Liver (tissue), 9 donors: ENCODE results near the gene SKAP1. TPM values are rescaled to one million over a fixed set of nuclear protein-coding genes. Genes with fewer than 3 reads are reported as not detected.
"Not testable (repeated sequence)": the region's sequence is repeated elsewhere in the genome, so short reads cannot be mapped to it uniquely, and the experiment has no call there.

Experiments
- DNase-seq: peaks from one replicate; pipeline ENCODE4 v3.0.0-alpha.2; 2017; ENCODE audit warnings: low spot score
- H3K27ac ChIP-seq, 2 donors: one replicate each; pipeline ENCODE4 v1.7.0; 2013; ENCODE audit warnings: inconsistent platforms in 2 of 2, low read length in 2 of 2, control low read depth in 1 of 2, low read depth in 1 of 2, mild to moderate bottlenecking in 1 of 2
- H3K27me3 ChIP-seq, 4 donors: one replicate each; pipeline versions ENCODE4 v1.6.1 to v1.7.0; 2013; ENCODE audit warnings: low read length in 3 of 4, inconsistent platforms in 1 of 4, mild to moderate bottlenecking in 1 of 4, moderate library complexity in 1 of 4; ENCODE audit not compliant: control insufficient read depth in 4 of 4, insufficient read depth in 4 of 4
- H3K36me3 ChIP-seq, 4 donors: one replicate each; pipeline versions ENCODE4 v1.6.1 to v1.7.0; 2013; ENCODE audit warnings: low read length in 3 of 4, mild to moderate bottlenecking in 3 of 4, low read depth in 1 of 4, moderate library complexity in 1 of 4; ENCODE audit not compliant: control insufficient read depth in 4 of 4, insufficient read depth in 3 of 4
- H3K4me1 ChIP-seq, 4 donors: one replicate each; pipeline versions ENCODE4 v1.6.1 to v1.7.0; 2013; ENCODE audit warnings: low read length in 3 of 4, mild to moderate bottlenecking in 3 of 4, moderate library complexity in 1 of 4; ENCODE audit not compliant: control insufficient read depth in 4 of 4, insufficient read depth in 4 of 4
- H3K4me3 ChIP-seq, 3 donors: one replicate each; pipeline versions ENCODE4 v1.6.1 to v1.7.0; 2013; ENCODE audit warnings: low read length in 3 of 3, control low read depth in 1 of 3, low read depth in 1 of 3, mild to moderate bottlenecking in 1 of 3
- H3K9ac ChIP-seq, 2 donors: one replicate each; pipeline ENCODE4 v1.7.0; 2013; ENCODE audit warnings: low read length in 2 of 2, mild to moderate bottlenecking in 2 of 2, moderate library complexity in 2 of 2, control low read depth in 1 of 2, low read depth in 1 of 2
- H3K9me3 ChIP-seq, 4 donors: one replicate each; pipeline versions ENCODE4 v1.6.1 to v1.7.0; 2013; ENCODE audit warnings: low read length in 3 of 4; ENCODE audit not compliant: control insufficient read depth in 4 of 4
- EGR1 ChIP-seq, 2 donors: IDR thresholded peaks; 2 replicates each; pipeline ENCODE4 v1.6.1; 2016 to 2018; ENCODE audit warnings: antibody characterized with exemption in 2 of 2, low read depth in 2 of 2
- FOXA1 ChIP-seq: IDR thresholded peaks from 2 replicates; pipeline ENCODE4 v1.6.1; 2016; ENCODE audit warnings: antibody characterized with exemption
- FOXA2 ChIP-seq: IDR thresholded peaks from 2 replicates; pipeline ENCODE4 v1.6.1; 2016; ENCODE audit warnings: antibody characterized with exemption
- GABPA ChIP-seq, 2 donors: IDR thresholded peaks in 1 of 2; conservative IDR thresholded peaks in 1 of 2; 2 replicates each; pipeline ENCODE4 v1.6.1; 2016; ENCODE audit warnings: antibody characterized with exemption in 2 of 2, mild to moderate bottlenecking in 1 of 2, moderate library complexity in 1 of 2
- HNF4A ChIP-seq, 2 donors: conservative IDR thresholded peaks; 2 replicates each; pipeline ENCODE4 v1.6.1; 2016; ENCODE audit warnings: antibody characterized with exemption in 2 of 2, mild to moderate bottlenecking in 2 of 2
- HNF4G ChIP-seq: IDR thresholded peaks from 2 replicates; pipeline ENCODE4 v1.6.1; 2016; ENCODE audit warnings: antibody characterized with exemption
- JUND ChIP-seq, 2 donors: IDR thresholded peaks; 2 replicates each; pipeline ENCODE4 v1.6.1; 2016; ENCODE audit warnings: antibody characterized with exemption in 2 of 2
- NR2F2 ChIP-seq: IDR thresholded peaks from 2 replicates; pipeline ENCODE4 v1.6.1; 2016; ENCODE audit warnings: antibody characterized with exemption
- RAD21 ChIP-seq, 2 donors: IDR thresholded peaks; 2 replicates each; pipeline ENCODE4 v1.6.1; 2016; ENCODE audit warnings: antibody characterized with exemption in 2 of 2, mild to moderate bottlenecking in 2 of 2
- RXRA ChIP-seq, 2 donors: IDR thresholded peaks; 2 replicates each; pipeline ENCODE4 v1.6.1; 2017 to 2018; ENCODE audit warnings: antibody characterized with exemption in 2 of 2, mild to moderate bottlenecking in 1 of 2
- SP1 ChIP-seq: IDR thresholded peaks from 2 replicates; pipeline ENCODE4 v1.6.1; 2018; ENCODE audit warnings: antibody characterized with exemption, mild to moderate bottlenecking
- TAF1 ChIP-seq: conservative IDR thresholded peaks from 2 replicates; pipeline ENCODE4 v1.6.1; 2016; ENCODE audit warnings: antibody characterized with exemption, mild to moderate bottlenecking
- YY1 ChIP-seq: IDR thresholded peaks from 2 replicates; pipeline ENCODE4 v1.6.1; 2016; ENCODE audit warnings: antibody characterized with exemption, mild to moderate bottlenecking
- WGBS: extraction: QIAGEN DNeasy Blood & Tissue Kit; methylation state at CpG from one replicate; pipeline ENCODE4 v1.1.7; 2013; 5-methylcytosine and 5-hydroxymethylcytosine counted together
- polyA plus RNA-seq, 2 donors: library from polyadenylated mRNA; stranded (reverse) in 1 of 2; unstranded in 1 of 2; fragments of 200-250 nt in 1 of 2; fragments of >200 nt in 1 of 2; fragmentation: Nextera tagmentation in 1 of 2; extraction: Ambion mirVana in 1 of 2; gene quantifications; one replicate each; pipeline versions ENCODE4 v1.2.1 to v1.2.3, GENCODE V29; 2013 to 2015
- total RNA-seq, 2 donors: library from RNA; depleted of rRNA; stranded (reverse); fragments of >200 nt; gene quantifications; one replicate each; pipeline ENCODE4 v1.2.3, GENCODE V29; 2014
- TF ChIP-seq, protein P1 (sequence below): IDR thresholded peaks from 2 replicates; pipeline ENCODE4 v1.6.1; 2016; ENCODE audit warnings: antibody characterized with exemption
- TF ChIP-seq, protein P2 (sequence below): fragments of 150-350 bp; IDR thresholded peaks from 2 replicates; pipeline ENCODE4 v1.5.1; 2017; ENCODE audit warnings: improper control_type of control experiment, low read depth, low read length; ENCODE audit not compliant: missing input control
- TF ChIP-seq, protein P3 (sequence below): IDR thresholded peaks from 2 replicates; pipeline ENCODE4 v1.6.1; 2016; ENCODE audit warnings: antibody characterized with exemption
- TF ChIP-seq, protein P4 (sequence below): IDR thresholded peaks from 2 replicates; pipeline ENCODE4 v1.6.1; 2016; ENCODE audit warnings: antibody characterized with exemption
- TF ChIP-seq, protein P5 (sequence below): IDR thresholded peaks from 2 replicates; pipeline ENCODE4 v1.6.1; 2016; ENCODE audit warnings: antibody characterized with exemption, mild to moderate bottlenecking
- donor health status: healthy.
- donor health status: healthy.
- donor health status: healthy.
- donor health status: healthy.
- donor health status: healthy.

The SKAP1 gene
- total and polyA plus RNA-seq, 4 donors, result 2.5 to 20.8 (median 11.3) TPM

DNA sequence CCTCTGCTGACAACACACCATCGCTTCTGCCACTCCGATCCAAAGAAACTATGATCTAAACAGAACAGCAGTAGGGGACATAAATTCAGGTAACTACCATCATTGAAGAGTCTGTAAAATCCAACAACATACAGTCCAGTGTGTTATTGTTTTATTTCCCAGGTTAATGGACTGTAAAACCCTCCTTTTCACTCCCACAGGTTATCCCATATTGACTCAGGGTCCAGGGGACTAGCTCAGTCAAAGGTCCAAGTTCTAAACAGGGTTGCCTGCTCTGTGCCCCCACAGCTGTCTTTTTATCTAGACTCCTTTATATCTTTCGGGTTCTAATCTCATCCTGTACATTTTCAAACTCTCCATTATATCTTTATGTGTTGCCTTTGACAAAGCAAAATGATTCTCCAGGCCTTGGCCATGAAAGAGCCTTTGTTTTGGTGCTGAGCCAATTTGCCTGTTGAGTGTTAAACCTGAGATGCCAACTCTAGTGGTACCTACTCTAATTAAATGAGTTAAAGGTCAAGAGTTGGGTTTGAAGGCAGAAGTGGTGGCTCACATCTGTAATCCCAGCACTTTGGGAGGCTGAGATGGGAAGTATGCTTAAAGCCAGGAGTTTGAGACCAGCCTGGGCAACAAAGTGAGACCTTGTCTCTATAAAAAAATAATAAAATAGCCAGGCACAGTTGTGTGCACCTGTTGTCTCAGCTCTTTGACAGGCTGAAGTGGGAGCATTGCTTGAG lies 242.0 kb downstream of the SKAP1 start:
- no peak for DNase-seq
- Histone ChIP-seq H3K4me3 (no peak overlapping the region), H3K9me3 (no peaks in the 10 kb centered on the region), H3K4me1 (no peaks in the 10 kb centered on the region), H3K27ac (no peak overlapping the region), H3K36me3 (no peaks in the 10 kb centered on the region), H3K9ac (no peak overlapping the region), H3K27me3 (no peaks in the 10 kb centered on the region)
- TF ChIP-seq EGR1 (IDR thresholded peaks at IDR 0.05; ENCODE audit: low read depth in 2 of 2) (no peak), FOXA1 (no peak), JUND (IDR thresholded peaks at IDR 0.05) (no peak), HNF4A (conservative IDR thresholded peaks at IDR 0.05) (no peak), HNF4G (no peak), RXRA (IDR thresholded peaks at IDR 0.05) (no peak), NR2F2 (no peak), YY1 (no peak), GABPA (IDR thresholded peaks at IDR 0.05 in 1 of 2, conservative IDR thresholded peaks at IDR 0.05 in 1 of 2) (no peak), FOXA2 (no peak), TAF1 (no peak), SP1 (no peak), RAD21 (IDR thresholded peaks at IDR 0.05) (no peak)
- TF ChIP-seq, protein P1, sequence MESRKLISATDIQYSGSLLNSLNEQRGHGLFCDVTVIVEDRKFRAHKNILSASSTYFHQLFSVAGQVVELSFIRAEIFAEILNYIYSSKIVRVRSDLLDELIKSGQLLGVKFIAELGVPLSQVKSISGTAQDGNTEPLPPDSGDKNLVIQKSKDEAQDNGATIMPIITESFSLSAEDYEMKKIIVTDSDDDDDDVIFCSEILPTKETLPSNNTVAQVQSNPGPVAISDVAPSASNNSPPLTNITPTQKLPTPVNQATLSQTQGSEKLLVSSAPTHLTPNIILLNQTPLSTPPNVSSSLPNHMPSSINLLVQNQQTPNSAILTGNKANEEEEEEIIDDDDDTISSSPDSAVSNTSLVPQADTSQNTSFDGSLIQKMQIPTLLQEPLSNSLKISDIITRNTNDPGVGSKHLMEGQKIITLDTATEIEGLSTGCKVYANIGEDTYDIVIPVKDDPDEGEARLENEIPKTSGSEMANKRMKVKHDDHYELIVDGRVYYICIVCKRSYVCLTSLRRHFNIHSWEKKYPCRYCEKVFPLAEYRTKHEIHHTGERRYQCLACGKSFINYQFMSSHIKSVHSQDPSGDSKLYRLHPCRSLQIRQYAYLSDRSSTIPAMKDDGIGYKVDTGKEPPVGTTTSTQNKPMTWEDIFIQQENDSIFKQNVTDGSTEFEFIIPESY, result no peak
- TF ChIP-seq, protein P2, sequence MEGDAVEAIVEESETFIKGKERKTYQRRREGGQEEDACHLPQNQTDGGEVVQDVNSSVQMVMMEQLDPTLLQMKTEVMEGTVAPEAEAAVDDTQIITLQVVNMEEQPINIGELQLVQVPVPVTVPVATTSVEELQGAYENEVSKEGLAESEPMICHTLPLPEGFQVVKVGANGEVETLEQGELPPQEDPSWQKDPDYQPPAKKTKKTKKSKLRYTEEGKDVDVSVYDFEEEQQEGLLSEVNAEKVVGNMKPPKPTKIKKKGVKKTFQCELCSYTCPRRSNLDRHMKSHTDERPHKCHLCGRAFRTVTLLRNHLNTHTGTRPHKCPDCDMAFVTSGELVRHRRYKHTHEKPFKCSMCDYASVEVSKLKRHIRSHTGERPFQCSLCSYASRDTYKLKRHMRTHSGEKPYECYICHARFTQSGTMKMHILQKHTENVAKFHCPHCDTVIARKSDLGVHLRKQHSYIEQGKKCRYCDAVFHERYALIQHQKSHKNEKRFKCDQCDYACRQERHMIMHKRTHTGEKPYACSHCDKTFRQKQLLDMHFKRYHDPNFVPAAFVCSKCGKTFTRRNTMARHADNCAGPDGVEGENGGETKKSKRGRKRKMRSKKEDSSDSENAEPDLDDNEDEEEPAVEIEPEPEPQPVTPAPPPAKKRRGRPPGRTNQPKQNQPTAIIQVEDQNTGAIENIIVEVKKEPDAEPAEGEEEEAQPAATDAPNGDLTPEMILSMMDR, result no peak
- TF ChIP-seq, protein P3, sequence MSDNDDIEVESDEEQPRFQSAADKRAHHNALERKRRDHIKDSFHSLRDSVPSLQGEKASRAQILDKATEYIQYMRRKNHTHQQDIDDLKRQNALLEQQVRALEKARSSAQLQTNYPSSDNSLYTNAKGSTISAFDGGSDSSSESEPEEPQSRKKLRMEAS, result no peak
- TF ChIP-seq, protein P4, sequence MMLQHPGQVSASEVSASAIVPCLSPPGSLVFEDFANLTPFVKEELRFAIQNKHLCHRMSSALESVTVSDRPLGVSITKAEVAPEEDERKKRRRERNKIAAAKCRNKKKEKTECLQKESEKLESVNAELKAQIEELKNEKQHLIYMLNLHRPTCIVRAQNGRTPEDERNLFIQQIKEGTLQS, result no peak
- TF ChIP-seq, protein P5, sequence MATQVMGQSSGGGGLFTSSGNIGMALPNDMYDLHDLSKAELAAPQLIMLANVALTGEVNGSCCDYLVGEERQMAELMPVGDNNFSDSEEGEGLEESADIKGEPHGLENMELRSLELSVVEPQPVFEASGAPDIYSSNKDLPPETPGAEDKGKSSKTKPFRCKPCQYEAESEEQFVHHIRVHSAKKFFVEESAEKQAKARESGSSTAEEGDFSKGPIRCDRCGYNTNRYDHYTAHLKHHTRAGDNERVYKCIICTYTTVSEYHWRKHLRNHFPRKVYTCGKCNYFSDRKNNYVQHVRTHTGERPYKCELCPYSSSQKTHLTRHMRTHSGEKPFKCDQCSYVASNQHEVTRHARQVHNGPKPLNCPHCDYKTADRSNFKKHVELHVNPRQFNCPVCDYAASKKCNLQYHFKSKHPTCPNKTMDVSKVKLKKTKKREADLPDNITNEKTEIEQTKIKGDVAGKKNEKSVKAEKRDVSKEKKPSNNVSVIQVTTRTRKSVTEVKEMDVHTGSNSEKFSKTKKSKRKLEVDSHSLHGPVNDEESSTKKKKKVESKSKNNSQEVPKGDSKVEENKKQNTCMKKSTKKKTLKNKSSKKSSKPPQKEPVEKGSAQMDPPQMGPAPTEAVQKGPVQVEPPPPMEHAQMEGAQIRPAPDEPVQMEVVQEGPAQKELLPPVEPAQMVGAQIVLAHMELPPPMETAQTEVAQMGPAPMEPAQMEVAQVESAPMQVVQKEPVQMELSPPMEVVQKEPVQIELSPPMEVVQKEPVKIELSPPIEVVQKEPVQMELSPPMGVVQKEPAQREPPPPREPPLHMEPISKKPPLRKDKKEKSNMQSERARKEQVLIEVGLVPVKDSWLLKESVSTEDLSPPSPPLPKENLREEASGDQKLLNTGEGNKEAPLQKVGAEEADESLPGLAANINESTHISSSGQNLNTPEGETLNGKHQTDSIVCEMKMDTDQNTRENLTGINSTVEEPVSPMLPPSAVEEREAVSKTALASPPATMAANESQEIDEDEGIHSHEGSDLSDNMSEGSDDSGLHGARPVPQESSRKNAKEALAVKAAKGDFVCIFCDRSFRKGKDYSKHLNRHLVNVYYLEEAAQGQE, result no peak
- 91% methylated on average over 3 of the region's 3 CpGs for WGBS

DNA sequence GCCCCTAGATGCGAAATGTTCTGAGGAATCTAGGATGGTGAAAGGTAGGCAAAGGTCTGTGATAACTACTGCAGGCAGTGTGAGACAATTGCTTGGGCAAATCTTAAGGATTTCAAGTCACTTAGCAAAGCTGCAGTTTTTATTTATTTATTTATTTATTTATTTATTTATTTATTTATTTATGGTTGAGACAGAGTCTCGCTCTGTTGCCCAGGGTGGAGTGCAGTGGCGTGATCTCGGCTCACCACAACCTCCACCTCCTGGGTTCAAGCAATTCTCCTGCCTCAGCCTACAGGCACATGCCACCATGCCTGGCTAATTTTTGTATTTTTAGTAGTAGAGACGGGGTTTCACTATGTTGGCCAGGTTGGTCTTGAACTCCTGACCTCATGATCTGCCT lies 243.7 kb downstream of the SKAP1 start:
- not testable (repeated sequence) for H3K36me3 ChIP-seq, DNase-seq, H3K27ac ChIP-seq, H3K27me3 ChIP-seq, H3K9me3 ChIP-seq, H3K4me1 ChIP-seq, H3K4me3 ChIP-seq, H3K9ac ChIP-seq
- 85% methylated on average over 5 of the region's 5 CpGs for WGBS
